Activated effector memory CD4-positive, alpha-beta T cell treated with Interleukin-2 at 50 U/mL for 16 hours (primary cell): ENCODE data around the gene FUT3.
"Not testable (repeated sequence)": the region's sequence is repeated elsewhere in the genome, so short reads cannot be mapped to it uniquely, and the experiment has no call there.

Source experiments
- DNase-seq: peaks from one replicate; pipeline ENCODE4 v3.0.0-alpha.2; 2020

Gene FUT3

GRCh38 chr19:5851302-5851701 is at the start of gene FUT3:
FUT3 (minus strand) TSS chr19:5851449.
- no peak for DNase-seq

DNA sequence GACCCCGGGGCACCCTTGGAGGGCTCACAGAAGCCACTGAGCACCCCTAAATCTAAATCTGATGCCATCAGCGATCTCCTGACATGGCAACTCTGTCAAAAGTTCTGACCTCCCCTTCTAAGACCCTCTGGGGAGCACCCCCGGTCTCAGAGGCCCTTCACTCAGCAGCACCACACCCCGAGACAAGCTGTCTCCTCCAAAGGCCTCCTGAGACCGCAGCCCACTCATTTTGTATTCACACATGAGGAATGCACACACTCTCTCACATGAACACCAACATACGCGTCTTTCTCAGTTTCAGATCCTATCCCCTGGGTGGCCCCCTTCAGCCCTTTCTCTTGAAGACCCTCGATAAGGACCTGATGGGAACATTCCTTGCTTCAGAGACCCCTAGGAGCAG is 49.7 kb upstream of the FUT3 start:
- DNase-seq = no peak

DNA sequence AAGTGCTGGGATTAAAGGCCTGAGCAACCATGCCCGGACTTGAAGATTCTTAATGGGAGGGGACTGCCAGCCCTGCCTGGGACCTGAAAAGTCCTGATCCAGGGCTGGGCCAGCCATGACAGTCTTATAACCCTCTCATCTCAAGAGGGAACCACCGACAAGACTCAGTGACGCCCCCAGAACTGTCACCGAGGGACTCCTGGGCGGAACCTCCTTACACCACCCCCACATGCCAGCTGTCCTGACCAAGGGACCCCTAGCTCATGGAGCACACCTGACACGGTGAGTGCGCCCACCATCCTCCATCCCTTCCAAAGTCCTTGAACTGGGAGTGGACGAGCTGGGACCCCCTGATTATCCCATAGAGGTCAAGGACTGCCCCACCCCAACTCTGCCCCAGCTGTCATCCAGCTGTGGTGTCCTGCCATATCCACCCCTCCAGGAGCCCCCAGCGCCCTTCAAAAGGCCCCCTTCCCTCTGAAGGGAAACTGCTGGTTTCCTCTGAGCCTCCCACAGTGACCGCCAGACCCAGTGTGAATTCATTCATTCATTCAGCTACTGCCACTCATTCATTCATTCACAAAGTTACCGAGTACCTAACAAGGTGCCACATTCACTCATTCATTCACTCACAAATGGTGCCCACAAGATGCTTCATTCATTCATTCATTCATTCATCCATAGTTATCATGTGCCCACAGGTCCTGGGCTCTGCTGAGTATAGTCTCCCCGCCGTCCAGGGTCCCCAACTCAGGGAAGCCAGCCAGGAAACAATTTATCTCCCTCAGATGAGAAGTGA is 48.7 kb upstream of the FUT3 start:
- DNase-seq = no peak

GRCh38 chr19:5897189-5897969 is 46.1 kb upstream of the FUT3 start:
- no peak for DNase-seq

GRCh38 chr19:5896365-5897076 is 45.3 kb upstream of the FUT3 start:
- DNase-seq = no peak

DNA sequence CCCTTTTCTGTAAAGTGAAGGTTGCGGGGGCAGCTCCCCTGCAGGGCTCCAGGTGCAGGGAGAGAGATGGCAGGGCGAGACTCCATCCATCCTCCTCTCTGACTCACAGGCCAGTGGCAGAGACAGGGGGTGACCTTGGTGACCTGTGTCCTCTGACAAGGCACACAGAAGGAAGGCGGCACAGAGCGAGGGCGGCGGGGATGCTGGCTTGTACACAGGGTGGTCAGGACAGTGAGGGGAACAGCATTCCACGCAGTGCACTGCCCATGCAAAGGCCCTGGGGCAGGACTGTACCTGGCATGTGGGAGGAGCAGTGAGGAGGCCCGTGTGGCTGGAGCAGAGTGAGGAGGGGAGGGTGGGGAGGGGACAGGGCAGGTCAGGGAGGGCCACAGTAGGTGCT is 44.6 kb upstream of the FUT3 start:
- DNase-seq = no peak

- no peak for DNase-seq
Observed at GRCh38 chr19:5895409-5895808, 44.2 kb upstream of the FUT3 start.

- no peak for DNase-seq
Observed at GRCh38 chr19:5894704-5895349, 43.6 kb upstream of the FUT3 start.

- no peak for DNase-seq
Observed at GRCh38 chr19:5893907-5894703, 42.9 kb upstream of the FUT3 start.

- no peak for DNase-seq
Observed at GRCh38 chr19:5893296-5893903, 42.2 kb upstream of the FUT3 start.

GRCh38 chr19:5892772-5893275 is 41.6 kb upstream of the FUT3 start:
- DNase-seq = no peak

DNA sequence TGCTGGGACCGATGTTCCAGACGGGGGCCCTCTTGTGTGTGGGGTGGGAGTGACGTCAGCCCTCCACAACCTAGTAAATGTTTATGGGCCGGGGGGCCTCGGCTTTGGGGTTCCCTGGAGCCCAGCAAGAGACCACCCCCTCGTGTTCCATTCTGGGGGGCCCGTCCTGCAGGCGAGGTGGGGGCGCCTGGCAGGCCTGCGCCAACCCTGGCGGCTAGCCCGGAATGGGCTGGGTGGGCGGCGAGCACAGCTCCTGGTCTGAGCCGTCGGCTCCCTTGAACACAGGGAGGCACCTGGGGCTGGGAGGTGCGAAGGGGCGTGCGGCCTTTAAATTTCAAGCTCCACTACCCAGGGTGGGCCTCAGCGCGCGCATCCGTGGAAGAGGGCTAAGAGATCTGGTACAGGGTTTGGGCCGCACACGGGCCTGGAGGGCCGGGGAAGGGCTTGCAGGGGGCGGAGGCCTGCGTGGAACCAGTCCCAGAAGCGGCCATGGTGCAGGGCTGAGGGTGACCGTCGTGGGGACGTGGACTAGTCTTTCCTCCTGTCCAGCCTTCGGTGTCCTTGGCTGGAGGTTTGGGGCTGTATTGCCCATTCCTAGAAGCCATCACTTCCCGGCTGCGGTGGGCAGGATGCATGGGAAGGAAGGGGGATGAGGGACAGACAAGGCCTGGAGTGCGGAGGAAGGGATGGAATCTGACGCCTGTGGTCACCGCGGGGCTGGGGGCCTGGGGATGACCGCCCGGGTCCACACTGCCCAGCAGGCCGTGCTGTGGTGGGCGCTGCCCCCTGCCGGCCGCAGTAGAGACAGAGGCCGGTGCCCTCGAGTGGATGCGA is 40.9 kb upstream of the FUT3 start:
- DNase-seq = no peak

DNA sequence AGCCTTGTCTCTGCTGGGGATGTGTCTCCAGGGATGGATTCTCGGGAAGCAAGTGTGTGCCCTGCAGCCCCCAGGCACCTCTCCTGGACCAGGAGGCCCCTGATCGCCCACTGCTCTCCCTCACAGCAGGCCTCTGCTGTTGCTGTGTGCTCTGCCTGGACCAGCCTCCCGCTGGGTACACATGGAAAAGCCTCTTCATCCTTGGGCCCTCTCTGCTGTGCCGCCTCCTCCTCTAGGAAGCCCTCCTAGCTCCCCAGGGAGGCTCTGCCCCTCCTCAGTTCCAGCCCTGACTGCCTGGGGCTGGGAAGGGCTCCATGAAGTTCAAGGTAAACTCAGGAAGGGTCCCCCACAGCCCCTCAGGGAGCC is 40.3 kb upstream of the FUT3 start:
- no peak for DNase-seq

DNA sequence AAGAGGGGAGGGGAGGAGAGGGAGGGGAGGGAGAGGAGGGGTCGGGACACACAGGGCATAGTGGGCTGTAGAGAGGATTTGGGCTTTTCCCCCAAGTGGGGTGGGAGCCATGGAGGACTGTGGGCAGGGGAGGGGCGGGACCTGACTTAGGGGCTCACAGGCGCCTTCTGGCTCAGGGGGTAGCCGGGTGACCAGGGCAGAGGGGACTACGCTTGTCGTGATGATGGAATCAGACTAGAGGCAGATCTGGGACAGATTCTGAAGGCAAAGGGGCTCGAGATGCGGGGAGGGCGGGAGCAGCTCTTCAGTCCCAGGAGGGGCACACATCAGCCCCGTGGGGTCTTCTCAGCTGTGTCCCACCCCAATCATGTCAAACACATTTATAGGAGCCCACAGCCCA is 38.9 kb upstream of the FUT3 start:
- DNase-seq = no peak

- DNase-seq = no peak
Observed at GRCh38 chr19:5889288-5889971, 38.2 kb upstream of the FUT3 start.

DNA sequence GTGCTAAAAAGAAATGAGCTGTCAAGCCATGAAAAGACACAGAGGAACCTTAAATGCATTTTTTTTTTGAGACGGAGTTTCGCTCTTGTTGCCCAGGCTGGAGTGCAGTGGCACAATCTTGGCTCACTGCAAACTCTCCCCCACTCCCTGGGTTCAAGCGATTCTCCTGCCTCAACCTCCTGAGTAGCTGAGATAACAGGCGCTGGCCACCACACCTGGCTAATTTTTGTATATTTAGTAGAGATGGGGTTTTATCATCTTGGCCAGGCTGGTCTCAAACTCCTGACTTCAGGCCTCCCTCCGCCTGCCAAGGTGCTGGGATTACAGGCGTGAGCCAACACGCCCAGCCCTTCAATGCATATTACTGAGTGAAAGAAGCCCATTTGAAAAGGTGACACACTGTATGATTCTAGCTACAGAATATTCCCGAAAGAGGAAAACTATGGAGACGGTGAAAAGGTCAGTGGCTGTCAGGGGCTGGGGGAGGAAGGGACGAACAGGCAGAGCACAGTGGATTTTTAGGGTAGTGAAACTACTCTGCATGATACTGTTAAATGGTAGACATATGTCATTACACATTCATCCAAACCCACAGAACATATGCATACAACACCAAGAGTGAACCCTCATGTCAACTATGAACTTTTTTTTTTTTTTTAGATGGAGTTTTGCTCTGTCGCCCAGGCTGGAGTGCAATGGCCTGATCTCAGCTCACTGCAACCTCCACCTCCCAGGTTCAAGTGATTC is 33.0 kb upstream of the FUT3 start:
- DNase-seq = not testable (repeated sequence)

- DNase-seq = not testable (repeated sequence)
Observed at GRCh38 chr19:5883157-5883873, 32.1 kb upstream of the FUT3 start.

DNA sequence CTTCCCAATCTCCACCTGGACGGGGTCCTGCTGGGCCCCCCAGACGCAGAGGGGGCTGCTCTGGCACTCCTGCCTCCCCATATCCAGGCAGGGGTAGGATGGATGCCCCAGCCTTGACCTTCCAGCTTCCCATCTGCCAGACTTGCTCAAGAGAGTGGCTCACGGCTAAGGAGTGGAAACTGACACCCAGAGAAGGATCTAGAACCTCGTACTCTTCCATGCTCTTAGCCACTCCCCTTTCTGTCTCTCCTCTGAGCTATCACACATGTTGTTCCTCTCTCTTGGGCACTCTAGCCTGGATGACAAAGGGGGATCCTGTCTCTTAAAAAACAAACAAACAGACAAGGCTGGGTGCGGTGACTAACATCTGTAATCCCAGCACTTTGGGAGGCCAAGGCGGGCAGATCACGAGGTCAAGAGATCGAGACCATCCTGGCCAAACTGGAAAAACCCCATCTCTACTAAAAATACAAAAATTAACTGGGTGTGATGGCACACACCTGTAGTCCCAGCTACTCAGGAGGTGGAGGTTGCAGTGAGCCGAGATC is 31.2 kb upstream of the FUT3 start:
- DNase-seq = no peak
